ENCODE measurements around the gene CACUL1.

Gene CACUL1

DNA sequence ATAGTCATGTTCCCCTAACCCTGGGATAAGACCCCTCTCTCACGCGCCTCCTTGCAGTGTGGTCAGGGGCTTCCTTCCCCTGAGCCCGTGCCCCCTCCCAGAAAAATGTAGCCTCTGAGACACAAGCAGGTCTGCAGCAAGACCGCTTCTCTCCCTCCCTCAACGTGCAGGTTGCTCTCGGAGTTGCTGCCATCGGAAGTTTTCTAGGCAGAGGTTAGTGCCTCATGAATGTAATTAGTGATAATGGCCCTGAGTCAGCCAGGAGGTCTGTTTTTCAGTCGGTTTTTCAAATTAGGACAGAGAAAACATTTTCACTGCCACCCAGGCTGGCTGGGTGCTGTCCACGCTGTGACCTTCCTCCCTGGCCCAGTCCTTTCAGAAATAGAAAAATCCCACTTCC is 116.1 kb downstream of the CACUL1 start:
- no peaks in the 10 kb centered on the region for H3K36me3 ChIP-seq (ENCODE audit: control insufficient read depth, insufficient read depth, low read length)
- no peak for DNase-seq (ENCODE audit: extremely low read depth, insufficient read length)
- no peak overlapping the region for H3K4me3 ChIP-seq (replicated peaks; ENCODE audit: low read depth, low read length)
- TF ChIP-seq, protein P1, sequence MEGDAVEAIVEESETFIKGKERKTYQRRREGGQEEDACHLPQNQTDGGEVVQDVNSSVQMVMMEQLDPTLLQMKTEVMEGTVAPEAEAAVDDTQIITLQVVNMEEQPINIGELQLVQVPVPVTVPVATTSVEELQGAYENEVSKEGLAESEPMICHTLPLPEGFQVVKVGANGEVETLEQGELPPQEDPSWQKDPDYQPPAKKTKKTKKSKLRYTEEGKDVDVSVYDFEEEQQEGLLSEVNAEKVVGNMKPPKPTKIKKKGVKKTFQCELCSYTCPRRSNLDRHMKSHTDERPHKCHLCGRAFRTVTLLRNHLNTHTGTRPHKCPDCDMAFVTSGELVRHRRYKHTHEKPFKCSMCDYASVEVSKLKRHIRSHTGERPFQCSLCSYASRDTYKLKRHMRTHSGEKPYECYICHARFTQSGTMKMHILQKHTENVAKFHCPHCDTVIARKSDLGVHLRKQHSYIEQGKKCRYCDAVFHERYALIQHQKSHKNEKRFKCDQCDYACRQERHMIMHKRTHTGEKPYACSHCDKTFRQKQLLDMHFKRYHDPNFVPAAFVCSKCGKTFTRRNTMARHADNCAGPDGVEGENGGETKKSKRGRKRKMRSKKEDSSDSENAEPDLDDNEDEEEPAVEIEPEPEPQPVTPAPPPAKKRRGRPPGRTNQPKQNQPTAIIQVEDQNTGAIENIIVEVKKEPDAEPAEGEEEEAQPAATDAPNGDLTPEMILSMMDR (IDR thresholded peaks at IDR 0.05; ENCODE audit: insufficient read depth, low read length, poor library complexity, severe bottlenecking) = no peak
- no peaks in the 10 kb centered on the region; the same call in 1 of the 2 replicates for H3K27me3 ChIP-seq (replicated peaks; ENCODE audit: control insufficient read depth, insufficient read depth, low read length)

DNA sequence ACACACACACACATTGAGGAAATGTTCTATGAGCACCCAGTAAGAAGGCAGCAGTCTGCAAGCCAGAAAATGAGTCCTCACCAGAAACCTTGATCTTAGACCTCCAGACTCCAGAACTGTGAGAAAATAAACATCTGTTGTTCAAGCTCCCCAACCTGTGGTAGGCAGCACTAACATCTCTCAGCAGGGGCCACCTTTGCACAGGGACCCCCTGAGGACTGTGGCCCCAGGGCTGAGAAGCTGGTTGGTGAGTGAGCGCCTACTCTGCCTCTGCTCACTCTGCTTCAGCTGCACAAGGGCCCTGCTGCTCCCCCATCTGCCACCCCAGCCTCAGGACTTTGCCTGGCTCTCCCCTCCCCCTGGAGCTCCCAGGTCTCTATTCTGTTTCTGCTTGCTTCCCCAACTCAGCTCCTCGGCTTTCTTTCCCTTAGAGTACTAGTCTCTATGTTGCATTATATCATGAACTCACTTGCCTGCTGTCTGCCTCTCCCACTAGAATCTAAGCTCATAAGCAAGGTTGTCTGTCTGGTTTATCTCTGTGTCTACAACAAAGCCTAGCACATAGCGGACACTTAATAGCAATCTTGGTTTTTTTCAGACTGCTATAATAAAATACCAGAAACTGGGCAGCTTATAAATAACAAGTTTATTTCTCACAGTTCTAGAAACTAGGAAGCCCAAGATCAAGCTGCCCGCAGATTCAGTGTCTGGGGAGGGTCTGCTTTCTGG is 118.9 kb downstream of the CACUL1 start:
- H3K4me3 ChIP-seq (replicated peaks; ENCODE audit: low read depth, low read length) = no peak overlapping the region
- H3K36me3 ChIP-seq (ENCODE audit: control insufficient read depth, insufficient read depth, low read length) = no peaks in the 10 kb centered on the region
- H3K27me3 ChIP-seq (replicated peaks; ENCODE audit: control insufficient read depth, insufficient read depth, low read length) = no peaks in the 10 kb centered on the region; the same call in 1 of the 2 replicates
- DNase-seq (ENCODE audit: extremely low read depth, insufficient read length) = no peak
- TF ChIP-seq, protein P1 (IDR thresholded peaks at IDR 0.05; ENCODE audit: insufficient read depth, low read length, poor library complexity, severe bottlenecking) = no peak

DNA sequence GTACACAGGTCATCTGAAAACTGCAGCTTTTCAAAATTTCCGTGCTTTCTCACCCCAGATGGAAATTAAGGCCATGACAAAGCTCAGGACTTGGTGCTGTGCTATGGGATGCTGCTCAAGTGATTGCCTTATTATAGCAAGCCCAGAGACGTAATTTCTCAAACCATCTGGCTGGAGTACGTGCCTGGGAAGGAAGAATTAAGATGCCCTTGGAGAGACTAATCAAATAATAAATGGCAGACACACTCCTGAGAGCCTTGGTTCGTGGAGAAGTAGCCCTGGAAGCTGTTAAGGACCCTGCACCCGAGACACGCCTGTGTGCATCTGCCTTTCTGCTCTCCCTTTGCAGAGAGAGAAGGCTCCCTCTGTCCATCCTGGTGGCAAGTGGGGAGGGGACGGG is 121.0 kb downstream of the CACUL1 start:
- TF ChIP-seq, protein P1 (IDR thresholded peaks at IDR 0.05; ENCODE audit: insufficient read depth, low read length, poor library complexity, severe bottlenecking) = no peak
- Histone ChIP-seq H3K4me3 (replicated peaks; ENCODE audit: low read depth, low read length) (no peak overlapping the region), H3K36me3 (ENCODE audit: control insufficient read depth, insufficient read depth, low read length) (no peaks in the 10 kb centered on the region), H3K27me3 (replicated peaks; ENCODE audit: control insufficient read depth, insufficient read depth, low read length) (no peaks in the 10 kb centered on the region; the same call in 1 of the 2 replicates)
- DNase-seq (ENCODE audit: extremely low read depth, insufficient read length) = no peak

DNA sequence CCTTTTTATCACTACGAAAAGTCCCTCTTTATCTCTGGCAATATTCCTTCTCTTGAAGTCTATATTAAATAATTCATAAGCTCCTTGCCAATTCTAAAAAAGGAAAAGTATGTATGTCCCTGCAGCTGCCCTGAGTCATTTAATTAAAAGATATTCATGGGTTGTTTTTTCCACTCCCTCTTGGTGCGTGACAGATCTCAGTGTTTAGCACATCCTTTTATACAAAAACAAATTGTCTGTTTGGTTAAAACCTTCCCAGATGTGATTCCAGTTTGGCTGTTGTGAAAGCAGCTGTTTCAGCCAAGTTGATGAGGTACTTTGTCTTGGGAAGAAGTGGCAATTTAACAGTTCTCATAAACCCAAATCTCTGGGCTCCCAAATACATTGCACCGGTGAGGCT is 125.6 kb downstream of the CACUL1 start:
- Histone ChIP-seq H3K36me3 (ENCODE audit: control insufficient read depth, insufficient read depth, low read length) (no peaks in the 10 kb centered on the region), H3K27me3 (replicated peaks; ENCODE audit: control insufficient read depth, insufficient read depth, low read length) (no peaks in the 10 kb centered on the region; the same call in 1 of the 2 replicates), H3K4me3 (replicated peaks; ENCODE audit: low read depth, low read length) (no peak overlapping the region)
- no peak for DNase-seq (ENCODE audit: extremely low read depth, insufficient read length)
- TF ChIP-seq, protein P1 (IDR thresholded peaks at IDR 0.05; ENCODE audit: insufficient read depth, low read length, poor library complexity, severe bottlenecking) = no peak

DNA sequence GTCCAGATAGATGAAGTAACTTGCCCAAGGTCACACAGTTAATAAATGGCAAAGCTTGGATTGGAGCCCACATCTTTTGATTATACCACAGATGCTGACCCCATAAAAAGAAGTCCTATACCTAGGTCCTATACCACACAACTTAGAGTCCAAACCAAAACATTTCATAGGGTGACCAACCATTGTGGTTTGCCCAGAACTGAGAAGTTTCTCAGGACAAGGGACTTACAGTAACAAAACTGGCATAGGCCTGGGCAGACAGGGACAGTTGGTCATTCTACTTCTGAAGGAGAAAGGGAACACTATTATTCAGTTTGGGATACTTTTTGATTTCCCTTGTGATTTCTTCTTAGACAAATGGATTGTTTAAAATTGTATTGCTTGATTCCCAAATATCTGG is 126.4 kb downstream of the CACUL1 start:
- DNase-seq (ENCODE audit: extremely low read depth, insufficient read length) = no peak
- TF ChIP-seq, protein P1 (IDR thresholded peaks at IDR 0.05; ENCODE audit: insufficient read depth, low read length, poor library complexity, severe bottlenecking) = no peak
- H3K4me3 ChIP-seq (replicated peaks; ENCODE audit: low read depth, low read length) = no peak overlapping the region
- H3K36me3 ChIP-seq (ENCODE audit: control insufficient read depth, insufficient read depth, low read length) = no peaks in the 10 kb centered on the region
- H3K27me3 ChIP-seq (replicated peaks; ENCODE audit: control insufficient read depth, insufficient read depth, low read length) = no peaks in the 10 kb centered on the region; the same call in 1 of the 2 replicates

All from GM06990 (cell line).